ENCODE measurements around the gene ING5.

DNA sequence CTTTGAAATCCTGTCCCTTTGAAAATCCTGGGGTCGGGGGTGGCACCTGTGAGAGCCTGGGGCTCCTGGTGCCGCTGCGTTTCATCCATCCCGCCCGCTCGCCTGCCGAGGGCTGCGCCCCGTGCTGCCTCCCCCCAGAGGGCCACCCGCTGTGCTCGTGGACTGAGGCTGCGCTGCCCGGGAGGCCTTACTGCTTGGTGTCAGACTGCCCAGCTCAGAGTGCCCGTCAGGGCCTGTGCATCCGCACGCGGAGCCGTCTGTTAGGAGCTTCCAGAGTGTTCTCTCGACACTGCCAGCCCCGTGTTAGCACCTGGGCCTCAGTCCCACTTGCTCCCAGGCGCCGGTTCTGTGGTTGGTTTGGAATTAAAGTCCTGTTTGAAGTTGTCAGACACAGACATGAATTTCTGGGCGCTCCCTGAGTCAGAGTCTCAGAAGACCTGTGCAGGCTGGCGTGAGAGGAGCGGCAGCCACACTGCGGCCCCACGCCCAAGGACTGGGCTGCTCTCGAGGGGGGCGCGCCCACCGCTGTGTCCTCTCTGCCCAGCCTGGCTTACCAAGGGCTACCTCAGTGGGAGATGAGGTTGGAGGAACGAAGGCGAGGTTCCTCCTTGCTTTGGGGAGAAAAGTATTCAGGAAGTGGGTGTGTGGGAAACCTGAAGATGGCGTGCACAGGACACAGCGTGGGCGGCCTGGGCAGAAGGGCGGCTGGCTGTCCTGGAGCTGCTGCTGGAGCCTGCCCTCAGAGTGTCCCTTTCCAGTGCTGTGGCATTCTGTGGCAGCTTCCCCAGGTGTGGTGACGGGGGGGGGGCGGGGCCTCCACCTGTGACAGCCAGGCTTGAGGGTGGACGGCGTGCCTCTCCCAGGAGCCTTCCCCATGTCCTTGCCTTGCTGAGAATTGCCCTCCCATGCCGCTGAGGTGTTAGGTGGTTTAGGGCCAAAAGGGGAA is 29.3 kb upstream of the ING5 start:
- no peak for TF ChIP-seq GATA2 (IDR thresholded peaks at IDR 0.05; ENCODE audit: low read depth, low read length)
- no peak for TF ChIP-seq GATA3 (IDR thresholded peaks at IDR 0.05; ENCODE audit: low read depth, low read length)

Data from SH-SY5Y (cell line).